H9 (cell line): ENCODE measurements around the gene SHBG. TPM values are rescaled to one million over a fixed set of nuclear protein-coding genes. Genes with fewer than 3 reads are reported as not detected.

Experiments
- DNase-seq: peaks from one replicate; pipeline ENCODE4 v3.0.0-alpha.2; 2017
- H2AFZ ChIP-seq: one replicate; pipeline ENCODE4 v1.6.1; 2013; ENCODE audit warnings: mild to moderate bottlenecking, low read length, control low read depth, moderate library complexity
- H2AK5ac ChIP-seq: 2 replicates; pipeline ENCODE4 v1.6.1; 2013; ENCODE audit warnings: low read length, control low read depth, mixed read lengths; ENCODE audit not compliant: insufficient read length
- H2BK120ac ChIP-seq: one replicate; pipeline ENCODE4 v1.6.1; 2013; ENCODE audit warnings: low read depth, mild to moderate bottlenecking, low read length, control low read depth, inconsistent platforms; ENCODE audit not compliant: poor library complexity, severe bottlenecking
- H2BK12ac ChIP-seq: 2 replicates; pipeline ENCODE4 v1.6.1; 2013; ENCODE audit warnings: low read length, control low read depth, mixed read lengths, low read depth; ENCODE audit not compliant: insufficient read length
- H2BK15ac ChIP-seq: 2 replicates; pipeline ENCODE4 v1.6.1; 2013; ENCODE audit warnings: low read depth, low read length, control low read depth
- H2BK20ac ChIP-seq: one replicate; pipeline ENCODE4 v1.6.1; 2013; ENCODE audit warnings: low read depth, mild to moderate bottlenecking, low read length, control low read depth, inconsistent platforms; ENCODE audit not compliant: poor library complexity, severe bottlenecking
- H2BK5ac ChIP-seq: 2 replicates; pipeline ENCODE4 v1.6.1; 2013; ENCODE audit warnings: low read length, control low read depth, mixed read lengths; ENCODE audit not compliant: insufficient read length
- H3K14ac ChIP-seq: 2 replicates; pipeline ENCODE4 v1.6.1; 2013; ENCODE audit warnings: low read length, control low read depth; ENCODE audit not compliant: insufficient read depth
- H3K18ac ChIP-seq: 2 replicates; pipeline ENCODE4 v1.6.1; 2013; ENCODE audit warnings: low read depth, mild to moderate bottlenecking, mixed read lengths, low read length, control low read depth; ENCODE audit not compliant: insufficient read length
- H3K23ac ChIP-seq: 2 replicates; pipeline ENCODE4 v1.6.1; 2013; ENCODE audit warnings: low read length, control low read depth, mixed read lengths, low read depth; ENCODE audit not compliant: insufficient read length
- H3K23me2 ChIP-seq: 2 replicates; pipeline ENCODE4 v1.6.1; 2013; ENCODE audit warnings: low read depth, mild to moderate bottlenecking, mixed read lengths, low read length, control low read depth; ENCODE audit not compliant: insufficient read length, poor library complexity, severe bottlenecking
- H3K27ac ChIP-seq: 2 replicates; pipeline ENCODE4 v1.5.1; 2013; ENCODE audit warnings: low read length, control low read depth, mixed read lengths, low read depth; ENCODE audit not compliant: insufficient read length
- H3K27me3 ChIP-seq: 2 replicates; pipeline ENCODE4 v1.6.1; 2013; ENCODE audit warnings: low read length, control low read depth, inconsistent platforms; ENCODE audit not compliant: insufficient read depth
- H3K4ac ChIP-seq: 2 replicates; pipeline ENCODE4 v1.6.1; 2013; ENCODE audit warnings: low read depth, mild to moderate bottlenecking, control low read depth, inconsistent platforms, low read length, moderate library complexity
- H3K4me1 ChIP-seq: 2 replicates; pipeline ENCODE4 v1.6.1; 2013; ENCODE audit warnings: low read length, control low read depth, inconsistent platforms; ENCODE audit not compliant: insufficient read depth
- H3K4me2 ChIP-seq: 2 replicates; pipeline ENCODE4 v1.6.1; 2013; ENCODE audit warnings: low read length, control low read depth, mixed read lengths; ENCODE audit not compliant: insufficient read length, insufficient read depth
- H3K56ac ChIP-seq: 2 replicates; pipeline ENCODE4 v1.6.1; 2013; ENCODE audit warnings: low read depth, mild to moderate bottlenecking, mixed read lengths, low read length, control low read depth; ENCODE audit not compliant: insufficient read length
- H3K79me1 ChIP-seq: 2 replicates; pipeline ENCODE4 v1.6.1; 2013; ENCODE audit warnings: low read depth, mild to moderate bottlenecking, moderate library complexity, low read length, control low read depth, inconsistent platforms; ENCODE audit not compliant: insufficient read depth, poor library complexity, severe bottlenecking
- H3K79me2 ChIP-seq: 2 replicates; pipeline ENCODE4 v1.6.1; 2013; ENCODE audit warnings: low read length, control low read depth, inconsistent platforms; ENCODE audit not compliant: insufficient read depth
- H3K9ac ChIP-seq: 2 replicates; pipeline ENCODE4 v1.6.1; 2013; ENCODE audit warnings: low read length, control low read depth, mixed read lengths; ENCODE audit not compliant: insufficient read length; ENCODE audit errors: extremely low read depth
- H3K9me3 ChIP-seq: one replicate; pipeline ENCODE4 v1.6.1; 2013; ENCODE audit warnings: low read depth, low read length, inconsistent platforms; ENCODE audit not compliant: control insufficient read depth
- H3T11ph ChIP-seq: one replicate; pipeline ENCODE4 v1.6.1; 2013; ENCODE audit warnings: mild to moderate bottlenecking, low read length, control low read depth, inconsistent platforms
- H4K20me1 ChIP-seq: one replicate; pipeline ENCODE4 v1.6.1; 2013; ENCODE audit not compliant: control insufficient read depth, insufficient read length, insufficient read depth
- H4K5ac ChIP-seq: 2 replicates; pipeline ENCODE4 v1.6.1; 2013; ENCODE audit warnings: low read depth, mild to moderate bottlenecking, mixed read lengths, low read length, control low read depth; ENCODE audit not compliant: insufficient read length
- H4K8ac ChIP-seq: replicated peaks from 2 replicates; pipeline ENCODE4 v1.6.1; 2013; ENCODE audit warnings: low read length, control low read depth, mixed read lengths, low read depth; ENCODE audit not compliant: insufficient read length
- H4K91ac ChIP-seq: 2 replicates; pipeline ENCODE4 v1.6.1; 2013; ENCODE audit warnings: low read depth, mild to moderate bottlenecking, moderate library complexity, mixed read lengths, low read length, control low read depth; ENCODE audit not compliant: insufficient read length
- H3K27ac Mint-ChIP-seq, 3 experiments: 2 replicates in 2 of 3; 3 replicates in 1 of 3; pipeline ENCODE4 v1.8.0; 2020 to 2021; ENCODE audit warnings: mixed read lengths in 3 of 3, mild to moderate bottlenecking in 1 of 3, moderate library complexity in 1 of 3
- H3K27me3 Mint-ChIP-seq: 2 replicates; pipeline ENCODE4 v1.8.0; 2021; ENCODE audit warnings: low read depth, mild to moderate bottlenecking, moderate library complexity, mixed read lengths
- H3K36me3 Mint-ChIP-seq, 3 experiments: 2 replicates in 2 of 3; 3 replicates in 1 of 3; pipeline ENCODE4 v1.8.0; 2020 to 2021; ENCODE audit warnings: low read depth in 3 of 3, mixed read lengths in 3 of 3; ENCODE audit not compliant: insufficient read depth in 1 of 3
- H3K4me1 Mint-ChIP-seq, 2 experiments: 2 replicates each; pipeline ENCODE4 v1.8.0; 2020; ENCODE audit warnings: mixed read lengths in 2 of 2
- H3K4me3 Mint-ChIP-seq, 2 experiments: 2 replicates in 1 of 2; 3 replicates in 1 of 2; pipeline ENCODE4 v1.8.0; 2020 to 2021; ENCODE audit warnings: mild to moderate bottlenecking in 2 of 2, mixed read lengths in 2 of 2, moderate library complexity in 1 of 2
- H3K9me3 Mint-ChIP-seq, 2 experiments: 2 replicates in 1 of 2; 3 replicates in 1 of 2; pipeline ENCODE4 v1.8.0; 2020; ENCODE audit warnings: mild to moderate bottlenecking in 2 of 2, mixed read lengths in 2 of 2, moderate library complexity in 1 of 2
- CTCF ChIP-seq: fragments of 200-600 bp; sonication (generic); conservative IDR thresholded peaks from 3 replicates; pipeline ENCODE4 v1.8.0; 2021; ENCODE audit warnings: antibody characterized with exemption, mild to moderate bottlenecking
- WGBS: extraction: QIAGEN DNeasy Blood & Tissue Kit; methylation state at CpG from one replicate; pipeline ENCODE4 v1.1.7; 2013; ENCODE audit warnings: missing lambda C conversion rate, low lambda C conversion rate, mixed read lengths; ENCODE audit not compliant: insufficient read length; ENCODE audit errors: extremely low coverage; 5-methylcytosine and 5-hydroxymethylcytosine counted together
- total RNA-seq: library from RNA; stranded (reverse); gene quantifications from 2 replicates; pipeline ENCODE4 v1.2.1, GENCODE V29; 2021

The SHBG gene
- total RNA-seq, 1 experiment from 2014 or later = 1.6 TPM

- no peak for TF ChIP-seq CTCF
- H3T11ph ChIP-seq = no peak overlapping the region
- H4K5ac ChIP-seq = no peak overlapping the region
- H3K4me2 ChIP-seq = peak overlapping the region; percentile 17
- H3K27me3 Mint-ChIP-seq = no peaks in the 10 kb centered on the region
- H2BK15ac ChIP-seq = no peak overlapping the region
- no peak overlapping the region for H2BK12ac ChIP-seq
- peaks cover 7% of the 10 kb centered on the region; the same call in 1 of the 2 replicates for H3K4me1 ChIP-seq
- peak overlapping the region; percentile 73 to 94 (median 89) for H3K27ac Mint-ChIP-seq
- H4K91ac ChIP-seq = no peak overlapping the region
- H4K8ac ChIP-seq = no peak overlapping the region
- H3K4me1 Mint-ChIP-seq = peaks cover 21 to 43% of the 10 kb centered on the region in 2 experiments
- no peak overlapping the region for H2AFZ ChIP-seq
- H3K4me3 Mint-ChIP-seq = peak overlapping the region; percentile 50 to 67
- DNase-seq = peak; percentile 72
- H3K9me3 ChIP-seq = peaks cover 10% of the 10 kb centered on the region
- no peak overlapping the region for H2AK5ac ChIP-seq
- no peak overlapping the region for H3K23ac ChIP-seq
- H3K9me3 Mint-ChIP-seq = peaks cover 10% of the 10 kb centered on the region in 2 experiments
- no peak overlapping the region for H2BK20ac ChIP-seq
- peaks cover 39 to 43% (median 42%) of the 10 kb centered on the region in 3 experiments for H3K36me3 Mint-ChIP-seq
- no CpG with 5 or more reads among the region's 5 CpGs for WGBS
- H3K23me2 ChIP-seq = no peaks in the 10 kb centered on the region
- no peaks in the 10 kb centered on the region for H3K27me3 ChIP-seq
- no peak overlapping the region for H2BK5ac ChIP-seq
- H3K18ac ChIP-seq = no peak overlapping the region
- no peak overlapping the region for H3K56ac ChIP-seq
- no peaks in the 10 kb centered on the region for H3K79me1 ChIP-seq
- H2BK120ac ChIP-seq = no peak overlapping the region
- H3K14ac ChIP-seq = no peak overlapping the region; the same call in 1 of the 2 replicates
- H3K4ac ChIP-seq = no peak overlapping the region
- no peaks in the 10 kb centered on the region for H4K20me1 ChIP-seq
- H3K9ac ChIP-seq = no peak overlapping the region
- H3K27ac ChIP-seq = no peak overlapping the region
- no peaks in the 10 kb centered on the region; the same call in 1 of the 2 replicates for H3K79me2 ChIP-seq
Observed at GRCh38 chr17:7676533-7676932, 46.6 kb downstream of the SHBG start.
